ENCODE results near the gene PCP4L1.

DNA sequence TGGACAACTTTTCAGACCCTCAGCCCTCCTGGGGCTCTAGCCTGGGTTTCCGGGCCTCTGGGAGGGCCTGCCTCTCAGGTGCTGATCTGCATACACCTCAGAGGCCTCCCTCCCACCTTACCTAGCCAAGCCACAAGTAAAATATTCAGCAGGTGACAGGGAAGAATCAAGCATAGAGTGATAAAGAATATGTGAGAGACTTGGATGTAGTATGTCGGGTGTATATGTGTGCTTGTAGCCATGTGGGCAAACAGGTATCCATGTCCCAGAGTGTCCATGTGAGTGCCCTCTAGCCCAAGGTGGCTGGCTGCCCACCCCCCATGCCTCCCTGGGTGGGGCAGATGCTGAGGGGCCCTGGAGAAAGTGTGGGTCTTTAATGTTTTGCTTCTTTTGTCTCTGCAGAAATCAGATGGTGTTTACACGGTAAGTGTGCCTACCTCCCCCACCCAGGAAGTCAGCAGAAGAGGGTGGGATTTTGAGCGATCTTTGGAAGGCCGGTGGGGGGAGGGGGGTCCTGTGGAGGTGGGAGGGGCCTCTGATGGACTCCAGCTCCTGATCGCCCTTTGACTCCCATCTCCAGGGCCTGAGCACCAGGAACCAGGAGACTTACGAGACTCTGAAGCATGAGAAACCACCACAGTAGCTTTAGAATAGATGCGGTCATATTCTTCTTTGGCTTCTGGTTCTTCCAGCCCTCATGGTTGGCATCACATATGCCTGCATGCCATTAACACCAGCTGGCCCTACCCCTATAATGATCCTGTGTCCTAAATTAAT lies 40.1 kb upstream of the PCP4L1 start:
- TF ChIP-seq, protein P1, sequence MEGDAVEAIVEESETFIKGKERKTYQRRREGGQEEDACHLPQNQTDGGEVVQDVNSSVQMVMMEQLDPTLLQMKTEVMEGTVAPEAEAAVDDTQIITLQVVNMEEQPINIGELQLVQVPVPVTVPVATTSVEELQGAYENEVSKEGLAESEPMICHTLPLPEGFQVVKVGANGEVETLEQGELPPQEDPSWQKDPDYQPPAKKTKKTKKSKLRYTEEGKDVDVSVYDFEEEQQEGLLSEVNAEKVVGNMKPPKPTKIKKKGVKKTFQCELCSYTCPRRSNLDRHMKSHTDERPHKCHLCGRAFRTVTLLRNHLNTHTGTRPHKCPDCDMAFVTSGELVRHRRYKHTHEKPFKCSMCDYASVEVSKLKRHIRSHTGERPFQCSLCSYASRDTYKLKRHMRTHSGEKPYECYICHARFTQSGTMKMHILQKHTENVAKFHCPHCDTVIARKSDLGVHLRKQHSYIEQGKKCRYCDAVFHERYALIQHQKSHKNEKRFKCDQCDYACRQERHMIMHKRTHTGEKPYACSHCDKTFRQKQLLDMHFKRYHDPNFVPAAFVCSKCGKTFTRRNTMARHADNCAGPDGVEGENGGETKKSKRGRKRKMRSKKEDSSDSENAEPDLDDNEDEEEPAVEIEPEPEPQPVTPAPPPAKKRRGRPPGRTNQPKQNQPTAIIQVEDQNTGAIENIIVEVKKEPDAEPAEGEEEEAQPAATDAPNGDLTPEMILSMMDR (conservative IDR thresholded peaks at IDR 0.05 in 1 of 2, IDR thresholded peaks at IDR 0.05 in 1 of 2; ENCODE audit: low read depth in 1 of 2, low read length in 2 of 2), result no peak
- TF ChIP-seq EZH2 (IDR thresholded peaks at IDR 0.05; ENCODE audit: low read length, missing control alignments), result no peak
